ENCODE measurements around the gene GDF10.

GDF10 gene

GRCh38 chr10:47276071-47276470 lies 23.9 kb upstream of the GDF10 start:
- no peak for DNase-seq

GRCh38 chr10:47276576-47277351 lies 23.2 kb upstream of the GDF10 start:
- no peak for DNase-seq

GRCh38 chr10:47277352-47278151 lies 22.4 kb upstream of the GDF10 start:
- DNase-seq: no peak

GRCh38 chr10:47278152-47278473 lies 21.9 kb upstream of the GDF10 start:
- DNase-seq: peak in 1 of 2 experiments; percentile 18

DNA sequence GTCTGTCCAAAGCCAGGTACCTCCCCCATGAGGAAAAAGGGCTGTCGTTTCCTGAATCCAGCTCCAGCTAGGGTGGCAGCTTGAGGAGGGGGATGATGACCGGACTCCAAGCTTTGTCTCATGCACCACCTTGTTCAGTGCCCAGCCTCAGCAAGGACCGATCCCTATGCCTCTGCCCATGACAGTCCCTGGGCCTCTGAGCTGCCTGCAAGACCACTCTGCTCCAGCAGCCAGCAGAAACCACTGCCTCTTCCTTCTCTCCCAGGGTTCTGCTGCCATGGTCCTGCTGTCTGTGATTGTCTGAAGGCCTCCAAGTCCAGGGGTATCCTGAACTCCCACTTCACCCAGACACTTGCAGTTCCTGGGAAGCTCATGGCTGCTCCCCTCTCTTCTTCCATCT lies 21.3 kb upstream of the GDF10 start:
- DNase-seq: no peak

DNA sequence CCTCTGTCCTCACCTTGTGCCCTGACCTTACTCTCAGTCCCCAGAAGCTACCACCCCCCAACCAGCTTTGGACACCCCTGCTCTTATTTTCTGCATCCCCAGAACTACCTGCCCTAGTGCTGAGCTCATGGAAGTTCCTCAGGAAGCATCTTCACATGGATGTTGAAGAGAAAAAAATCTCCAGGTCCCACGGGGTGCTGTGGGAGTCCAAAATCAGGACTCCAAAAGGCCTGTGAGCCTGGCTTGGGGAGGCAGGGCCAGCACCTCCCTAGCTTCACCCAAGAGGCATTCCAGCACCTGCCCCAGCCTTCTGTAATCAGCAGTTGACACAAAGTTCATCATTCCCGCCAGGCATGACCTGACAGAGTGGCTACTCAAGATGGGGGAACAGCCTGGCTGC lies 20.7 kb upstream of the GDF10 start:
- DNase-seq: no peak

DNA sequence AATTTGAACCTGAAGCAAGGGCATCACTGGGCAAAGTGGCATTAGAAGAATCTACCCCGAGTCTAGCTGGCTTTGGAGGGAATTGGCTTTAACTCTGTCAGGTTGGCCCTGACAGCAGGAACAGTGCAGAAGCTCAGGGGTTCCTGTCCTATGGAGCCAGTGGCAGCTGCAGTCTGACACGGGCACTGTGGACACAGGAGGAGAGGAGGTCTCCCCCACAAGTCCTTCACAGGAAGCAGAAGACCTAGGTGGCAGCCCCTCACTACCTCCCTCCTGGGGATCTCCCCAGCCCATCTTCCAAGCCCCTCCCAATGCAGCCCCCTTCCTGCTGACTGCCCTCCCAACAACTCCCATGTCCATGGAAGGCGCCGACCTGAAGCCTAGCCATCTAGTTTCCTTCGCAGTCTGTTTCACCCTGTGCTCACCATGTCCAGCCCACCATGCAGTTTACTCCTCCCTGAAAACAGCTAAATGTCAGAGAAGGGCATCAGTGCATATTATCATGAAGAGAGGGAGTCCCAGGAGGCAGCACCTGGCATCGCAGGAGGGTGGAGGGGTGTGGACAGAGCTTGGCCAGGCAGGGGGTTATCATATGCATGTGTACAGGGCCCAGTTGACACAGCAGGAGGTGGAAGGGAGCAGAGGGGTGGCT lies 17.9 kb upstream of the GDF10 start:
- no peak for DNase-seq

- no peak for DNase-seq
These were observed 17.4 kb upstream of the GDF10 start for GRCh38 chr10:47282657-47283018.

DNA sequence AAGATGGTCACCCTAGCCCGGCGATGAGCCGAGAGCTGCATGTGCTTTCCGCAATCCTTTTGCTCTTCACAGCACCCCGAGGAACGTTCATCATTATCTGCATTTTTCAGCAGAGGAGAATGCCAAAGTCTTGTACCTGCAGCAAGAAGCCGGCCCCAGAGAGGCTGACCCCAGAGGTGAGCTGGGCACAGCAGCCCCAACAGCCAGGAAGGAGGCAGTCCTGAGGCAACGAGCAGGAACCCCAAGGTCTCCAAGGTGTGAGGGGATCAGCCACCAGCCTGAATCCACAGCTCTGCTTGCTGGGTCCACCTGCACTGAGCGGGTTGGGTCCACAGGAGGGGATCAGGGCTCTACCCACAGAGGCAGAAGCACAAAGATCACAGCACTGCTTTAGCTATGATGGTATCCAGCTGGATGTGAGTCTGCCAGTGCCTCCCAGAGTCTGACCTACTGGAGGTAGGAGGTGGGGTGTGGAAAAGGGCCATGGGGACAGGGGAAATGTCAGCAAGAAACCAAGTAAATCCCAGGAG lies 16.8 kb upstream of the GDF10 start:
- no peak for DNase-seq

- no peak for DNase-seq
These were observed 16.1 kb upstream of the GDF10 start for GRCh38 chr10:47283848-47284247.

DNA sequence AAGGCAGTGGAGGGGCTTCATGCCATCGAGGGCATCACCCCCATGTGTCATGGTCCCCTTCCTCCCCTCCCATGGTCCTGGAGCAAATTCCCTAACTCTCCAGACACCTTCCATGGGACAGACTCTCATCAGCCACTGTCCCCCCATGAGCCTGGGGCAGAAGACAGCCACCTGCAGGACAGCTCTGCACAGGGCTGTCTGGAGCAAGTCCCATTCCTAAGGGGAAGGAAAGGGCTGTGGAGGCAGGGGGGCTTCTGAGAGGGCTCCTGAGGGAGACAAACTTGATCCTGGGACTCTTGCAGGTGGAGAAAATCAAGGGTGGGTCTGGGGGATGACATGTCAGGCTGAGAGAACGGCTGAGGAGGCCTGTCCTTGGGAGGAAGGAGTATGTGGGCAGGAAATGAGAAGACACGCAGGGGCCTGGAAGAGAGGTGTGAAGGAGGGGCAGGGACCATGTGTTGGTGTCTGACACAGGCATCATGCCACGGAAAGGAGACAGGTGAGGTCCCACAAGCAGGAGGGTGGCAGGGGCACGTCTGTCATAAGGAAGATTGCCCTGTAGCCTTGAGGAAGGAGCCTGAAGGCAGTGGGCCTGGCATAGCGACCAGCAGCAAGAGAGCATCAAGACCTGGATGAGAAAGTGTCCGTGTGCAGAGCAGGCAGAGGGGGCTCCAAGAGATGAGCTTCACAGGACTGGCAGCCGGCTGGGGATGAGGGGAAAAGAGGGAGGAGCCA lies 14.4 kb upstream of the GDF10 start:
- no peak for DNase-seq

DNA sequence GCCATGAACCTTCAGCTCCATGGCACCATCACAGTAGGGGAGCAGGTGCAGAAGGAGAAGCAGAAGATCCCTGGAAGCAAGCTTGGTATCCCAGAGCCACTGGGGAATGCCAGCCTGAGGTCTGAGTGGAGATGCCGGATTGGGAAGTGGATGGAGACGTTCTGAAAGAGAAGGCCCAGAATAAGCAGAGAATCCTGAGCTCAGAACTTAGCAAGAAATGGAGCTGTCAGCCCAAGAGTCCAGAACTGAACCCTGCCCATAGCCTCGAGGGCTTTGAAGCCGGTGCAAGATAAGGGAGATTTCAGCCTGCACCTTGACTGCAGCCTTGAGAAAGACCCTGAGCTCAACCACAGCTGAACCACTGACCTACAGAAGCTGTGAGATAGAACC lies 13.9 kb upstream of the GDF10 start:
- no peak for DNase-seq

DNA sequence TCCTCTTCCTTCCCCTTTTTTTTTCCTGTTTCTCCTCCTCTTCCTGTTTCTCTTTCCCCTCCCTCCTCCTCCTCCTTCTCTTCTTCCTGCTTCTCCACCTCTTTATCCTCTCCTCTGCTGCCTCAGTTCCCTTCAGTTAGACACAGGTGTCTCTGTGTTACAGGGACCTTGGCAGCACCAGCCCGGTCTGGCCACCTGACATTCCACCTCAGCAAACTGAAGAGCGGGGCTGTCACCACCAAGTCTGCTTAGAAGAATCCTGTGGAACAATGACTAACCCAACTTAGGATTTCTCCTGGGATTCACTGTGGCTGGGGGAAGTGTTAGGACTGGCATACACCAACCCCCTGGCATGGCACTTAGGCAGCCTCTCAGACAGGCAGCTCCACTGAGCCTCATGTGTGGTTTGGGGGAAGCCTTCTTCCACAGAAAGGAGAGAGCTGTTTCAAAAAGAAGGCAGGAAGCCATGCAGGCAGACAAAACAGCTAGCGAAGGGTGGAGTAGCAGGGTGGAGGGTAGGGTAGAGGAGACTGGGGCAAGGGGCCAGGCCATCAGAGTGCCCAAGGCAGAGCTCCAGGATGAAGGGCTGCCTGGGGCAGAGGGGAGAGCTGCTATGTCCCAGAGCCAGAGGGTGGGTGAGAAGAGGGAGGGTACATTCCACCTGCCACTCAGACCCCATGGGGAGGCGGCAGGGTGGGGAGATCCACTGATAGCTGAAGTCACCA lies 13.2 kb upstream of the GDF10 start:
- no peak for DNase-seq

GRCh38 chr10:47287365-47287802 lies 12.6 kb upstream of the GDF10 start:
- DNase-seq: no peak

- DNase-seq: no peak
These were observed 12.2 kb upstream of the GDF10 start for GRCh38 chr10:47287805-47288204.

GRCh38 chr10:47288236-47288635 lies 11.8 kb upstream of the GDF10 start:
- no peak for DNase-seq

DNA sequence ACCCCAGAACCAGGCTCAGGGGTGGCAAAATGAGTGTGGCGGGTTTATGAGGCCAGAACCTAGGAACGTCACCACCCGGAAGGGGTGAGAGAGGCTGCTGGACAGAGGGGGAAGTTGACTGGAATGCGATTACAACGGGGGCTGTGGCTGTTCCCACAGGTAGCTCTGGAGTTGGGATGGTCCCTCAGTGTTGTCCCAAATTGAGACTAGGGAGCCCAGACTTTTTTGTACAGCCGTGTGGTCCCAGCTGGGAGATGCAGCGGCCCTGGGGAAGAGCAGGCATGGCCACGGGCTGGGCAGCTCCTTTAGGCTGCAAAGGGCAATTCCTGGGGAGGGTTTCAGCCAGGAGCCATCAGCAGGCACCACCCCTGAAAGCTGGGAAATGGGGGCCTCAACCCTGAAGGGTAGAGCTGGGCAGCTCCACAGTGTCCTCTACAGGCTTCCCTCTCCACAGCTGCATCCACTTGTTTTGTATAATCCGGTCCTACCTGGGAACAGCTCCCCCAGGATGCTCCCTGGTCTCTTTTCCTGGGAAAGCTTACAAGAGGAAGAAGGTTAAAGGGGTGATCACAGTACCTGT lies 11.0 kb upstream of the GDF10 start:
- DNase-seq: no peak

GRCh38 chr10:47289921-47290320 lies 10.1 kb upstream of the GDF10 start:
- DNase-seq: no peak

- DNase-seq: no peak
These were observed 9.7 kb upstream of the GDF10 start for GRCh38 chr10:47290338-47290737.

DNA sequence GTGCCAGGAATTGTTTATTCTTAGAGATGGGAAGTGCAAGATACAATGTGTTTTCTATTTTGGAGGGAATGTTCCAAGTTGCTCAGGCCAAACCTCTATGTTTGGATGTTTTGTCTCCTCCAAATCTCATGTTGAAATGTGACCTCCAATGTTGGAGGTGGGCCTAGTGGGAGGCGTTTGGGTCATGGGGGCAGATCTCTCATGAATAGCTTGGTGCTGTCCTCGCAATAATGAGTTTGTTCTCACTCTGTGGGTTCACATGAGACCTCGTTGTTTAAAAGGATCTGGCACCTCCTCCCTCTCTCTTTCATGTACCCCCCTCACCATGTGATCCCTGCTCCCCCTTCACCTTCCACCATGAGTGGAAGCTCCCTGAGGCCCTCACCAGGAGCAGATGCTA lies 8.3 kb upstream of the GDF10 start:
- no peak for DNase-seq

DNA sequence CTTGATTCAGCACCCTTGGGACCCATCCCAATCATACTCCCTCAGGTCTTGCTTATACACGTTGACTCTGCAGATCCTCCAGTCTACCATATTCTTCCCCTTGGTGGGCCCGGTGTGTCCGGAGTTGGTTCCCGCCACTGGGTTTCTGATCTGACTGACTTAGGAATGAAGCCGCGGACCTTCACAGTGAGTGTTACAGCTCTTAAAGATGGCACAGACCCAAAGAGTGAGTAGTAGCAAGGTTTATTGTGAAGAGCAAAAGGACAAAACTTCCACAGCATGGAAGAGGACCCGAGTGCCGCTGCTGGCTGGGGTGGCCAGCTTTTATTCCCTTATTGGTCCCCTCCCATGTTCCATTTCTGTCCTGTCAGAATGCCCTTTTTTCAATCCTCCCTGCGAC lies 5.9 kb upstream of the GDF10 start:
- DNase-seq: no peak

DNA sequence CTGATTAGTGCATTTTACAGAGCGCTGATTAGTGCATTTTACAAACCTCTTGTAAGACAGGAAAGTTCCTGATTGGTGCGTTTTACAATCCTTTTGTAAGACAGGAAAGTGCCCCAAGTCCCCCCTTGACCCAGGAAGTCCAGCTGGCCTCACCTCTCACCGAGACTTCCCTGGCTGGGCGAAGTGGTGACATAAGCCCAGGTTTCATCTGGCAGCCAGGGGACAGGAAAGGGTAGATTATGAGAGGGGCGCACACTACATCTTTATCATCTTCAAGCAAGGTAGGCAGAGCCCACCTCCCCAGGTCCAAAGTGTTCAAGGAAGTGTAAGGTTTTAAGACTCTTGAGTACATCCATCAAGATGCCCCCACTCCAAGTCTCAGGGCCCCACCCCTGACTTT lies 5.5 kb upstream of the GDF10 start:
- DNase-seq: no peak

All from SHP77 (cell line).